Left ventricle myocardium inferior (tissue), 1 donor: ENCODE data around the gene KNDC1. TPM values are rescaled to one million over a fixed set of nuclear protein-coding genes. Genes with fewer than 3 reads are reported as not detected.
"Not testable (repeated sequence)": the region's sequence is repeated elsewhere in the genome, so short reads cannot be mapped to it uniquely, and the experiment has no call there.

Source experiments
- DNase-seq: peaks from one replicate; pipeline ENCODE4 v3.0.0-alpha.2; 2020
- H3K27ac ChIP-seq: fragments of 200-600 bp; replicated peaks from 2 replicates; pipeline ENCODE4 v1.8.0; 2021
- H3K27me3 ChIP-seq: fragments of 200-600 bp; 2 replicates; pipeline ENCODE4 v1.8.0; 2021; ENCODE audit warnings: low read depth
- H3K36me3 ChIP-seq: fragments of 200-600 bp; 2 replicates; pipeline ENCODE4 v1.8.0; 2021
- H3K4me1 ChIP-seq: fragments of 200-600 bp; 2 replicates; pipeline ENCODE4 v1.8.0; 2021
- H3K4me3 ChIP-seq: fragments of 200-600 bp; 2 replicates; pipeline ENCODE4 v1.8.0; 2021; ENCODE audit warnings: mild to moderate bottlenecking, moderate library complexity
- H3K9me3 ChIP-seq: fragments of 200-600 bp; replicated peaks from 2 replicates; pipeline ENCODE4 v1.8.0; 2021
- CTCF ChIP-seq: fragments of 200-600 bp; IDR thresholded peaks from 2 replicates; pipeline ENCODE4 v1.8.0; 2021; ENCODE audit warnings: antibody characterized with exemption, mild to moderate bottlenecking, borderline replicate concordance
- intact Hi-C: fragments of 100-400 bp; cut with micrococcal nuclease; formaldehyde crosslinking; loops from one replicate; pipeline ENCODE4 v1.11.0; 2022
- total RNA-seq: library from RNA; stranded (reverse); fragmentation: NEBNext Ultra II Directional; extraction: Animal tissue kit (Norgen Biotek cat#: 25700); gene quantifications from one replicate; pipeline ENCODE4 v1.2.1, GENCODE V29; 2021
- donor health status: DM: no; HTN: yes; CAD: no; lungs with severe emphysema.

KNDC1 gene
- total RNA-seq, 1 donor from 2014 or later, result 0.11 TPM

- TF ChIP-seq CTCF, result no peak
- Histone ChIP-seq H3K9me3 (no peaks in the 10 kb centered on the region), H3K36me3 (no peaks in the 10 kb centered on the region), H3K27ac (no peak overlapping the region), H3K4me3 (no peak overlapping the region), H3K4me1 (no peaks in the 10 kb centered on the region), H3K27me3 (peaks cover 6% of the 10 kb centered on the region)
- intact Hi-C loops, result no loop called here
- DNase-seq, result no peak
Observed at GRCh38 chr10:133135116-133135465, 24.9 kb upstream of the KNDC1 start.

GRCh38 chr10:133137486-133138145 is 22.4 kb upstream of the KNDC1 start:
- H3K4me1 ChIP-seq, H3K4me3 ChIP-seq, H3K27ac ChIP-seq, H3K36me3 ChIP-seq, intact Hi-C loops, DNase-seq, H3K9me3 ChIP-seq: not testable (repeated sequence)
- peaks cover 30% of the 10 kb centered on the region for H3K27me3 ChIP-seq

- Histone ChIP-seq H3K4me1 (no peaks in the 10 kb centered on the region), H3K27me3 (peaks cover 50% of the 10 kb centered on the region), H3K4me3 (no peak overlapping the region), H3K36me3 (no peaks in the 10 kb centered on the region), H3K27ac (no peak overlapping the region), H3K9me3 (no peaks in the 10 kb centered on the region)
- DNase-seq, result peak; percentile 4
- intact Hi-C loops, result no loop called here
- TF ChIP-seq CTCF, result no peak
Observed at GRCh38 chr10:133139551-133140065, 20.4 kb upstream of the KNDC1 start.

- Histone ChIP-seq H3K4me1 (no peaks in the 10 kb centered on the region), H3K27me3 (peaks cover 60% of the 10 kb centered on the region), H3K4me3 (no peak overlapping the region), H3K9me3 (no peaks in the 10 kb centered on the region), H3K36me3 (no peaks in the 10 kb centered on the region), H3K27ac (no peak overlapping the region)
- TF ChIP-seq CTCF, result no peak
- DNase-seq, result no peak
- intact Hi-C loops, result no loop called here
Observed at GRCh38 chr10:133140417-133141143, 19.4 kb upstream of the KNDC1 start.

GRCh38 chr10:133141144-133141957 is 18.7 kb upstream of the KNDC1 start:
- intact Hi-C loops, result no loop called here
- H3K4me3 ChIP-seq, result no peak overlapping the region
- no peaks in the 10 kb centered on the region for H3K9me3 ChIP-seq
- no peaks in the 10 kb centered on the region for H3K4me1 ChIP-seq
- no peak overlapping the region for H3K27ac ChIP-seq
- TF ChIP-seq CTCF, result no peak
- peaks cover 68% of the 10 kb centered on the region for H3K27me3 ChIP-seq
- H3K36me3 ChIP-seq, result no peaks in the 10 kb centered on the region
- DNase-seq, result peak; percentile 8
